Activated gamma-delta T cell treated with Interleukin-2 at 50 U/mL for 16 hours (primary cell): ENCODE results near the gene XXYLT1.
"Not testable (repeated sequence)": the region's sequence is repeated elsewhere in the genome, so short reads cannot be mapped to it uniquely, and the experiment has no call there.

Source experiments
- DNase-seq: peaks from one replicate; pipeline ENCODE4 v3.0.0-alpha.2; 2020

The XXYLT1 gene

DNA sequence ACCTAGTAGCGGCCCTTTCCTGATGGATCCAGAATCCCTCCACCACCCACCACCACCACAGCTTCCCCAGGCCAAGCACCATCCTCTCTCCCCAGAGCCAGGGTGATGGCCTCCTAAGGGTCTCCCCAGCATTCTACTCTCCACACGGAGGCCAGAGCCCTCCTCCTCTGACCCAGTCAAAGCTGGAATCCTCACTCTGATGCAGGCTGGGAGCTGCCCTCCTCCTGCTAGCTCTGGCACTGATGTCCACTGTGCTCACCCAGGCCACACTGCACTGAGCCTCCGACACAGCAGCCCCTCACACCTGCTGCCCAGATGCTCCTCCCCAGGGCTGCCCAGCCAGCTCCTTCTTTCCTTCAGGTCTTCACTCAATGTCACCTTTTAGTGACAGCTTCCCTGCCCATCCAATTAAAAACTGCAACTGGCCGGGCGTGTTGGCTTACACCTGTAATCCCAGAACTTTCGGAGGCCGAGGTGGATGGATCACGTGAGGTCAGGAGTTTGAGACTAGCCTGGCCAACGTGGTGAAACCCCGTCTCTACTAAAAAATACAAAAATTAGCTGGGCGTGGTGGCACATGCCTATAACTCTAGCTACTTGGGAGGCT lies 21.0 kb downstream of the XXYLT1 start:
- no peak for DNase-seq

DNA sequence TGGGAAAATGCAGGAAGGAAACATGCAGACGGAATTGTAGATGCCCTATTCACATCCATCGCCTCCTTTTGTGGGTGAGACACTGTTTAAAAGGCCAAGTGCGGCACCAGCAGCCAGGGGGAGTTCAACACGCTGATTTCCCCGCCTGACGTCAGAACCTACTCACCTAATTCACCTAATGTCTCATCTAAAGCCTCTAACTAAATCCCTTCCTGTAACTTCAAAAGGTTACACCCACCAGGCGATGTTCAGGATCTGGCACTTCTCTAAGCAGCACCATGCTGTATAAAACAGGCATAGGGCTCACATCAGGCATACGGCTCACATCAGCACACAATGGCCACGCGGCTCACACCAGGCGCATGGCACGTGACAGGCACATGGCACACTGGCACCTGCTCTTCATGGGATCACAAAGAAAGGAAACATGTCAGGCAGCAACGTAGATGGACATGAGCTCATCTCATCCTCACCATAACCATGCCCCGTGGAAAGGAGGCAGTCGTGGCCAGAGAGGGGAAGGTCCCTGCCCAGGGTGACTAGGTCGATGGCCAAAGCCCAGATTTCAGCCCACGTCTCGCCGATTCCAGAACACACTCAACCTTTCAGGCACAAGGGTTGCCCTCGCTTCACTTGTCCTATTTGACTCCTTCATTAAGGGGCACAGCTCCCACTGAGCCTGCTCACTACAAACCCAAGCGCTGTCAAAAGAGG lies 21.7 kb downstream of the XXYLT1 start:
- no peak for DNase-seq

DNA sequence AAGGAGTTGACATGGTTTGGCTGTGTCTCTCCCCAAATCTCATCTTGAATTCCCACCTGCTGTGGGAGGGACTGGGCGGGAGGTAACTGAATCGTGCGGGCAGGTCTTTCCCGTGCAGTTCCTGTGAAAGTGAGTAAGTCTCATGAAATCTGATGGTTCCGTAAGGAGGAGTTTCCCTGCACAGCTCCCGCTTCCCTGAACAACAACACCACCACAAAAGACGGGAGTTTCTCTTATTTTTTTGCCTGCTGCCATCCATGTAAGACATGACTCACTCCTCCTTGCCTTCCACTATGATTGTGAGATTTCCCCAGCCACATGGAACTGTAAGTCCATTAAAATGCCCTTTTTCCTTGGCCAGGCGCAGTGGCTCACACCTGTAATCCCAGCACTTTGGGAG lies 22.7 kb downstream of the XXYLT1 start:
- no peak for DNase-seq

- DNase-seq: no peak
Measured at GRCh38 chr3:195247863-195248189, 23.1 kb downstream of the XXYLT1 start.

DNA sequence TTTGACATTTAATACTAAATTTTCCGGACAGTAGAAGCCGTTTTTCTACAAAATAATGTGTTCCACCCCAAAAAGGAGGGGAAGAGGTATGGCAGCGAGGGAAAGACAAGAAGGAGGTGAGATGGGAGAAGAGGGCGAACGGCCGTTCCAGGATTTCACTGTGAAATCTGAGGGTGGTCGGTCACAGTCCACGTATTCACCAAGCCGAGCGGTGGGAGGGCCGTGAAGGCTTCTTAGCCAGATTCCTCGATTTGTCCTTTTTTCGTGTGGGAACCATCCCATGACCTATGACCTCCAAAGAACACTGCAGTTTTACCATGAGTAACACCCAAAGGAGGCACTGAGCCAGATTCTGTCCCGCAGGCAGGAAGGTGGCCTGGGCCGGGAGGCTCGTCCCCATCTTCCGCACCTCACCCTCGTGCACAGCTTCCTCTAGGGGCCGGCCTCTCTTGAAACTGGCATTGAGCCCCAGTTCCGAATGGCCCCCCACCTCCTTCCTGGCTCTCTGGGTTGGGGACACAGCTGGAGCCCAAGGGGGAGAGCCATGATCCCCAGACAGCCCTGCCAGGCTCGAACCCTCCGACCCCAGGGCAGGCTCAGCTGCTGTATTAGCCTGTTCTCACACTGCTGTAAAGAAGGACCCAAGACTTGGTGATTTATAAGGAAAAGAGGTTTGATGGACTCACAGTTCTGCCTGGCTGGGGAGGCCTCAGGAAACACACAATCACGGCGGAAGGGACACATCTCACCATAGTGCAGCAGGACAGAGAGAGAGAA lies 23.7 kb downstream of the XXYLT1 start:
- no peak for DNase-seq

DNA sequence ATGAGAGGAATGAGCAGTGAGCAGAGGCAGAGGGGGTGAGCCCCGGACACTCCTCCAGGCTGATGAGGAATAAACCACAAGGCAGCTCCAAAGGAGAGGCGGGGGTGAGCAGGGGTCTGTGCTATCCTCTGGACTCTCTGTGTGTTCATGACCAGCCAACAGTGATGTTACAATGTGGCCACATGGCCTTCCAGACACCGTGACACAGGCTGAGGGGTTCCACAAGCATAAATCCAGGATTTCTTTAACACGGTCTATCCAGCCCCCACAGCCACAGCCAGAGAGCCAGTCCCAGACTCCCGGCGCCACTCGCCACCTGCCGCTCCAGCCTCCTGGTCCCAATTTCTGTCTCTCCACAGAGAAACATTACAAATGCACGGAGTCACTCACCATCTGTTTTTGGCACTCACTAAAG lies 24.4 kb downstream of the XXYLT1 start:
- DNase-seq: no peak

DNA sequence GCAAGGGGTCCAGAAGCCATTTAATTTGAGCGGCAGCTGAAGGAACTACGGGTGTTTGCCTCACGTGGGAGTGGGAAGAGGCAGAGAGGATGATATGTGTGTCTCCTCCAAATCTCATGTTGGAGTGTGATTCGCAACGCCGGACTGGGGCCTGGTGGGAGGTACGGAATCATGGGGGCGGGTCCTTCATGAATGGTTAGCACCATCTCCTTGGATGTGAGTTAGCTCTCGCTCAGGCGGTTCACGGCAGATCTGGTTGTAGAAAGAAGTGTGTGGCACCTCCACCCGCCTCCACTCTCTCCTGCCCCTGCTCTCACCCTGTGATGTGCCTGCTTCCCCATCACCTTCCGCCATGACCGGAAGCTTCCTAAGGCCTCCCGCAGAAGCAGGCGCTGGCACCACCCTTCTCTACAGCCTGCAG lies 25.4 kb downstream of the XXYLT1 start:
- no peak for DNase-seq

DNA sequence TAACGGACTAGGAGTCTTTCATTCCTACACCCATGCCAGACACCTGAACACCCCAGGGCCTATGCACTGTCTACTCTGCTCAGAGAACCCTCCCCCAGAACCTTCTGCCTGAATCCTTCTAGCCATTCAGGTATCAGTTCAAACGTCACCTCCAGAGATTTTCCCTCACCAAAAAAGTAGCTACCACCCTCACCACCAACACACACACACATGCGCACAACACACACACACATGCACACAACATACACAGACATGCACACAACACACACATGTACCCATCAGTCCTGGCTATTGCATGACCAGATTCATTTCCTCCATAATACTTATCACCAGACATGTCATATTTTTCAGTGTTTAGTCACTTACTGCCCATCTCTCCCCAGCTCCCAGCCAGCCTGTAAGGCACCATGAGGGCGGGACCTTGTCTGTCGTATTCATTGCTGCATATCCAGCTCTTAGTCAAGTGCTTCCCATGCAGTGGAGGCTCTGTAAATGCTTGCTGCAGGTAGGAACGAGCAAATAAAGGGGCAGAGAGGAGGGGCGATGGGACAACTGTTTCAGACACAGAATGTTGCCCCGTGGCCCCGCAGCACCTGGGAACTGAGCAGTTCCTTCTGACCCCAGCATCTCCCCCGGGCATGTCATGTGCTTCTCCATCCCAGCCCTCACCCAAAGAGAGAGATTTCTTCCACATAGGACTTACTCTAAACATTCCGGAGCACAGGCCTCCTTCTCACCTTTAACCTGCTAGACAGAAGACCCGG lies 29.2 kb downstream of the XXYLT1 start:
- no peak for DNase-seq

- no peak for DNase-seq
Measured at GRCh38 chr3:195240939-195241338, 30.0 kb downstream of the XXYLT1 start.

DNA sequence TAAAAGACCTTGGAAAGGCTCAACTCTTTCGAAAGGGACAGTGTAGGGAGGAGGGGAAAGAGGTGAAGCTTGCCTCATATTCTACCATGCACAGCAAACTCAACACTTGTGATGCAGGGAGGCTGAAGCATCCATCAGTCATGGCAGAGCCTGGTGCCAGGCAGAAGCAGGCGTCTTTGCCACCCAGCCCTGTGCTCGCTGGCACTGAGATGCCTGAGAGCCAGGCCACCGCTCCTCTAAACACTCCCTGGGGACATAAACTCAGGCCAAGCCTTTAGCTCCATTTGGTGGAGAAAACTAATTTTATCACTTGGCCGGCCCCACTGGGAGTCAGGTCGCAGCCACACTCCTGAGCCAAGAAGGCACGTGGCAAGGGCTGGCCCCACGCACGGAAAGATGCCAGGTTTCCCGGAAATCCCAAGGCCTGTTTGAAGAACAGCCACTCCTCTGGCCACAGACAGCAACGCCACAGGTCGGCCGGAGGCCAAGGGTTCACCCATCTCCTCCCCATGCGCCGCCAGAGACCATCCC lies 30.7 kb downstream of the XXYLT1 start:
- DNase-seq: no peak

GRCh38 chr3:195239121-195239520 lies 31.8 kb downstream of the XXYLT1 start:
- DNase-seq: no peak

DNA sequence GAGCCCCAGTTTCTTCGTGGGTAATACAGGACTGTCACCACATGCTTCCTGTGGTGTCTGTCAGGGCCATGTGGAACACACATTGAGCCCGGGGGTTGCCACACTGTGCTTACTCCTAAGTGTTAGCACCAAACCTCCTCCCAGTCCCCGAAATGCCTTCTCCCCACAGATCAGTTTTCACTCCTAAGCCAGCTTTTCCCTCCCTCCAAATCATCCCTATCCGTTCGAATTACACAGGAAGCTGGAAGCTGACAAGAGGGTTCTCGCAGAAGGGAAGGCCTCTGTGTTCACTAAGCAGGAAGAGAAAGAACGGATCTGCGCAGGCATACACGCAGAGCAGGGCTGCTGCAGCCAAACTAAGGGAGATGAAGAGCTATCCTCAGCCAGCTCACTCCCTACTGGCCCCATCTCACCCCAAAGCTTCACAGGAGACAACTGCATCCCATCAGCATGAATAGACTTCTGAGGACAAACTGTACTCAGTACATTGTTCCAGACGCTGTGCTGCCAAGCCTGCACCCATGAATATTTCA lies 32.3 kb downstream of the XXYLT1 start:
- DNase-seq: no peak

DNA sequence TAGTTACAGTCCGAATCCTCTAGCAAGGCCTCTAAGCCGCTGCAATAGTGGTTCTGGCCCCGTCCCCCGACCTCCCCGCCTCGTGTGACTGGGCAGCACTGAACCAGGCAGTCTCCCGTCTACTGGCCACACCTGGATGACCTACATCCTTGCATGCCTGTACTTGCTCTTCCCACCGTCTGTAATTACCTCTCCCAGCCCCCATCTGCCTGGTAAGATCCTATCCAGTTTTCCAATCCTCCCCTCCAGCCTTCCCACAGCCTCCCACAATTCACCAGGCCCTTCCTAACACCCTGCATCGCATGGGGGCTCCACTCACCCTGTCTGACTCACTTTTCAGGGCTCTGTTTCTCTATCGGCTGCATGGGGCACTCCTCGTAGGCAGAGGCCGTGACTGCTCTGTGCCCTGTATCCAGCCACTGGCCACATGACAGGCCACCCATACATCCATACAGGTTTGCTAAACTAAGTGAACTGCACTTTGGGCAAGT lies 32.8 kb downstream of the XXYLT1 start:
- no peak for DNase-seq

GRCh38 chr3:195236801-195237570 lies 34.0 kb downstream of the XXYLT1 start:
- no peak for DNase-seq

- DNase-seq: no peak
Measured at GRCh38 chr3:195236076-195236798, 34.7 kb downstream of the XXYLT1 start.

DNA sequence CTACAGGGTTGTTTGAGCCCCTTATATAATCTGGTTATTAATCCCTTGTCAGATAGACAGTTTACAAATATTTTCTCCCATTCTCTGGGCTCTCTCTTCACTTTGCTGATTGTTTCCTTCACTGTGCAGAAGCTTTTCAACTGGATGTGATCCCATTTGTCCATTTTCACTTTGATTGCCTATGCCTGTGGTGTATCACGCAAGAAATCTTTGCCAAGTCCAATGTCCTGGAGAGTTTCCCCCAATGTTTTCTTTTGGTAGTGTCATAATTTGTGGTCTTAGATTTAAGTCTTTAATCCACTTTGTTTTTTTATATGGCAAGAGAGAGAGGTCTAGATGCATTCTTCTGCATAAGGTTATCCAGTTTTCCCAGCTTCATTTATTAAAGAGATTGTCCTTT lies 40.7 kb downstream of the XXYLT1 start:
- no peak for DNase-seq

- not testable (repeated sequence) for DNase-seq
Measured at GRCh38 chr3:195228886-195229285, 42.1 kb downstream of the XXYLT1 start.

- no peak for DNase-seq
Measured at GRCh38 chr3:195227871-195228270, 43.1 kb downstream of the XXYLT1 start.

DNA sequence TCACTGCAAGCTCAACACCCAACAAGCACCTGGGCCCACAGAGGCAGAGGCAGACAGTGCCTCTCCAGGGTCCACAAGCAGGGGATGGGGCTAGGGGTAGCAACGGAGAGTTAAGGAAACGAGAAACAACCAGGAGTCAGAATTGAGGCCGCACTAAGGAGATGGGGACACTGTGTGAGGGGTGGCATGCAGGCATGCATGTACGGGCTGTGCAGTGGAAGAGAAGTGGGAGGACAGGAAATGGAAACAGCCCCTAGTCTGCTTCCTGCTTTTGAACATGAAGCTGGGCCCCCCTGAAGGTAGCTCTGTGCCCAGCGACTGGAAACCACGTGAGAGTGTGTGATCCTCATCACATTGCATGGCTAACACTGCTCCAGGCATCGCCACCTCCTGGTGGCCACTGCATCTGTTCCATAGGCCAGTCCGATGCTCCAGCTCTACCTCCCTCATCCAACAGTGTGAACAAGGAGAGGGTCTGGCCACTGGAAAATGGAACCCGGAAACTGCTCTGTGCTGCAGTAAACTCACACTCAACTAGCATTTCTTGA lies 44.0 kb downstream of the XXYLT1 start:
- no peak for DNase-seq

- no peak for DNase-seq
Measured at GRCh38 chr3:195226445-195226844, 44.5 kb downstream of the XXYLT1 start.
